ENCODE measurements around the gene EFHB. TPM values are rescaled to one million over a fixed set of nuclear protein-coding genes. Genes with fewer than 3 reads are reported as not detected.

EFHB gene
- total RNA-seq, 4 donors from 2014 or later, result 0.89 to 2.4 (median 1.8) TPM; not detected in 1

DNA sequence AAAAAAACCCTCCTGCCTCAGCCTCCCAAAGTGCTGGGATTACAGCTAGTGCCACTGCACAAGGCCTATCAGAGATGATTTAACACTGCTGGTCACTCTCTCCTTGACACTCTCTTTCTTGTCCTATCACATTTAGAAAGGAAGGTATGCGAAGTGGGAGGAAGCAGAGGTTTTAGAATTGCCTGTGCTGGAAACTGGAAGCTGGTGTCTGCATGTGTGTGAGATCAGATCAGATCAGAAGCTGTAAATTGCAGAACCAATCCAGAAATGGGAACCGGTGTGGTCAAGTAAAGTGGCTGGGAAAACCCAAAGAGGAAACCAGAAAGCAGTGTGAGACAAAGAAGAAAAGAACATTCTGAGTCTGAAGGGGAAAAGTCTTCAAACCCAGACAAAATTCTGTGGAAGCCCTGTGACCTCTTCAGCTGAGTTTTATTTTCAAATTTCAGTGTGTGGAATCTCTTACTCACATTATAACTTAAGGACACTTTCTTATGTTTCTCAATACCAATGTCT is 2.8 kb downstream of the EFHB start:
- H3K4me3 ChIP-seq, result no peak overlapping the region

DNA sequence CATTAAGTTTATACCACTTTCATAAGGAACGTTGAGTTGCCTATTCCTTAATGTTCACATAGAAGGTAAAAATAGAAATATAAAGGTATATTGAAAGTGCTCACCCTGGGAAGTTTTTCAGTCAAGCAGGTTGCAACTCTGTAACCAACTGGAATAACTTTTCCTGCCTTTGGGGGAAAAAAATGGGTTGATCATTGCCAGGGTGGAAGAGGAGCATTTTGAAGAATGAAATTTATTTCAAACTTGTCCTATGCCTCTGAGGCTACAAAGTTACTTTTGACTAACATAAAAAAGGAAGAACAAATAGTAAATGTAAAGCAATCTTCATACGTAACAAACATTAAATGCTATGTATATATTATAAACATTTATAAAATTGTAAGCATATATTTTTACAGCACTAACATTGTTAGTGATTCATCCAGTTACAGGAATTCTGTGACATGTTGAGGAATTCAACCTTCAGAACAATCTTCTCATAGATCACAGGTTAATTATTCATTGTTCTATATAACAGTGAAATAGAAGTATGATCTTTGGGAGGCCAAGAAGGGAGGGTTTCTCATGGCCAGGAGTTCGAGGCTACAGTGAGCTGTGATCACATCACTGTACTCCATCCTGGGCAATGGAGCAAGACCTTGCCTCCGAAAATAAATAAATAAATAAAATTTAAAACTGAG is 13.5 kb downstream of the EFHB start:
- Histone ChIP-seq H3K36me3 (no peaks in the 10 kb centered on the region), H3K27ac (no peak overlapping the region), H3K4me1 (no peaks in the 10 kb centered on the region), H3K4me3 (no peak overlapping the region), H3K9me3 (no peaks in the 10 kb centered on the region), H3K27me3 (no peaks in the 10 kb centered on the region)
- 84% methylated on average over 4 of the region's 4 CpGs for whole genome bisulfite sequencing
- TF ChIP-seq EP300 (IDR thresholded peaks at IDR 0.05), result no peak
- no peak for TF ChIP-seq POLR2A (IDR thresholded peaks at IDR 0.05)
- no peak for TF ChIP-seq POLR2AphosphoS5 (IDR thresholded peaks at IDR 0.05)
- TF ChIP-seq, protein P1, sequence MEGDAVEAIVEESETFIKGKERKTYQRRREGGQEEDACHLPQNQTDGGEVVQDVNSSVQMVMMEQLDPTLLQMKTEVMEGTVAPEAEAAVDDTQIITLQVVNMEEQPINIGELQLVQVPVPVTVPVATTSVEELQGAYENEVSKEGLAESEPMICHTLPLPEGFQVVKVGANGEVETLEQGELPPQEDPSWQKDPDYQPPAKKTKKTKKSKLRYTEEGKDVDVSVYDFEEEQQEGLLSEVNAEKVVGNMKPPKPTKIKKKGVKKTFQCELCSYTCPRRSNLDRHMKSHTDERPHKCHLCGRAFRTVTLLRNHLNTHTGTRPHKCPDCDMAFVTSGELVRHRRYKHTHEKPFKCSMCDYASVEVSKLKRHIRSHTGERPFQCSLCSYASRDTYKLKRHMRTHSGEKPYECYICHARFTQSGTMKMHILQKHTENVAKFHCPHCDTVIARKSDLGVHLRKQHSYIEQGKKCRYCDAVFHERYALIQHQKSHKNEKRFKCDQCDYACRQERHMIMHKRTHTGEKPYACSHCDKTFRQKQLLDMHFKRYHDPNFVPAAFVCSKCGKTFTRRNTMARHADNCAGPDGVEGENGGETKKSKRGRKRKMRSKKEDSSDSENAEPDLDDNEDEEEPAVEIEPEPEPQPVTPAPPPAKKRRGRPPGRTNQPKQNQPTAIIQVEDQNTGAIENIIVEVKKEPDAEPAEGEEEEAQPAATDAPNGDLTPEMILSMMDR (IDR thresholded peaks at IDR 0.05), result no peak
- no peak for DNase-seq (ENCODE audit: low spot score in 2 of 2)

More for the DNA sequence above, 2.8 kb downstream of the EFHB start:
- WGBS, result 68% methylated on average over 2 of the region's 2 CpGs
- no peak for DNase-seq (ENCODE audit: low spot score in 2 of 2)
- Histone ChIP-seq H3K36me3 (no peaks in the 10 kb centered on the region), H3K27ac (no peak overlapping the region), H3K4me1 (no peaks in the 10 kb centered on the region), H3K9me3 (no peaks in the 10 kb centered on the region), H3K27me3 (no peaks in the 10 kb centered on the region)
- TF ChIP-seq, protein P1 (IDR thresholded peaks at IDR 0.05), result no peak
- TF ChIP-seq POLR2A (IDR thresholded peaks at IDR 0.05), result no peak
- no peak for TF ChIP-seq POLR2AphosphoS5 (IDR thresholded peaks at IDR 0.05)
- TF ChIP-seq EP300 (IDR thresholded peaks at IDR 0.05), result no peak

DNA sequence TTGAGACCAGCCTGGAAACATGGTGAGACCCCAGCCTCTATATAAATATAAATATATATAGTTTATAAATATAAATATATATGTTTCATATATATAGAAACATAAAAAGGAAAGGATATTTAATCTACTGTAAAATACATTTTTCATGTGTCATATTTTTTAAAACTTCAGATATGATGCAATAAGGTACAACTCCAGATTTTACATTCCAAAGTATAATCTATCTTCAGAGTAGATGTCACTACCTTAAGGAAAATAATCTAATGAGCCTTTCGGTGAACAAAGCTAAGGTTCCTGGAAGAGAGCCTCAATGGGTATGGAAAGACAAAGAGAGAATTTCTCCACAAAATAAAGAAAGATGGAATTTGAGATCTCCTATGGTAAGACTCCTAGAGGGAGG is 16.9 kb downstream of the EFHB start:
- no peak overlapping the region for H3K27ac ChIP-seq
- peaks cover 1% of the 10 kb centered on the region for H3K9me3 ChIP-seq
- DNase-seq (ENCODE audit: low spot score in 2 of 2), result no peak
- H3K4me3 ChIP-seq, result no peak overlapping the region
- H3K27me3 ChIP-seq, result no peaks in the 10 kb centered on the region
- WGBS, result 74% methylated on average over 1 of the region's 1 CpG
- H3K4me1 ChIP-seq, result no peaks in the 10 kb centered on the region
- no peaks in the 10 kb centered on the region for H3K36me3 ChIP-seq
- TF ChIP-seq, protein P1 (IDR thresholded peaks at IDR 0.05), result no peak
- TF ChIP-seq POLR2AphosphoS5 (IDR thresholded peaks at IDR 0.05) (no peak), EP300 (IDR thresholded peaks at IDR 0.05) (no peak), POLR2A (IDR thresholded peaks at IDR 0.05) (no peak)

DNA sequence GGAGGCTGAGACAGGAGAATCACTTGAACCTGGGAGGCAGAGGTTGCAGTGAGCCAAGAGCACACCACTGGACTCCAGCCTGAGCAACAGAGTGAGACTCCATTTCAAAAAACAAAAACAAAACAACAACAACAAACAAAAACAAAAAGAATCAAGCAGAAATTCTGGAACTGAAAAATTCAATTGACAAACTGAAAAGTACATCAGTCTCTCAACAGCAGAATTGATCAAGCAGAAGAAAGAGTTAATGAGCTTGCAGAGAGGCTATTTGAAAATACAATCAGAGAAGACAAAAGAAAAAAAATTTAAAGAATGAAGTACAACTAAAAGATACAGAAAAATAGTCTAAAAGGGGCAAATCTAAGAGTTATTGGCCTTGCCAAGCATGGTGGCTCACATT is 22.6 kb downstream of the EFHB start:
- no peaks in the 10 kb centered on the region for H3K27me3 ChIP-seq
- H3K4me3 ChIP-seq, result no peak overlapping the region
- peaks cover 16% of the 10 kb centered on the region for H3K9me3 ChIP-seq
- H3K4me1 ChIP-seq, result no peaks in the 10 kb centered on the region
- H3K36me3 ChIP-seq, result no peaks in the 10 kb centered on the region
- H3K27ac ChIP-seq, result no peak overlapping the region
- TF ChIP-seq POLR2AphosphoS5 (IDR thresholded peaks at IDR 0.05) (no peak), POLR2A (IDR thresholded peaks at IDR 0.05) (no peak), EP300 (IDR thresholded peaks at IDR 0.05) (no peak)
- TF ChIP-seq, protein P1 (IDR thresholded peaks at IDR 0.05), result no peak
- no peak for DNase-seq (ENCODE audit: low spot score in 2 of 2)

DNA sequence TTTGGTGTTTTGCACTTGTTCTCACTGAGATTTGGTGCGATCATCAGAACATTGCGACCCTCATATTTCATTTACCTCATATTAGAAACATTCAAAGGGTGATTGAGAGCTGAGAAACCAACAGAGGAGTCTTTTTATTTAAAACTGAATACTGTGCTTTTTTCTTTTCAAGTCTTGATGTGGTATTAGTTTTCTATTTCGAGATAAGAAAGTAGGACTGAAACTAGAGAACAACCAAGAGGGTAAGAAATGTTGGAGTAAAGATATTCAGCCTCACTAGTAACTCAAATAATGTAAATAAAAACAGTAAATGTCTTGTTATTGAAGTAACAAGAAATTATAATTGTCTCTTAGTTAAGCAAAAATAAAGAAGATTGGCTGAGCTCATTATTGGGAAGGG is 26.5 kb downstream of the EFHB start:
- no peak for TF ChIP-seq EP300 (IDR thresholded peaks at IDR 0.05)
- TF ChIP-seq POLR2A (IDR thresholded peaks at IDR 0.05), result no peak
- TF ChIP-seq POLR2AphosphoS5 (IDR thresholded peaks at IDR 0.05), result no peak
- TF ChIP-seq, protein P1 (IDR thresholded peaks at IDR 0.05), result no peak
- no peaks in the 10 kb centered on the region for H3K27me3 ChIP-seq
- no peaks in the 10 kb centered on the region for H3K4me1 ChIP-seq
- no peaks in the 10 kb centered on the region for H3K36me3 ChIP-seq
- peaks cover 16% of the 10 kb centered on the region for H3K9me3 ChIP-seq
- DNase-seq (ENCODE audit: low spot score in 2 of 2), result no peak
- no peak overlapping the region for H3K27ac ChIP-seq
- 84% methylated on average over 3 of the region's 3 CpGs for WGBS
- H3K4me3 ChIP-seq, result no peak overlapping the region

All from suprapubic skin (tissue), 4 donors.